Measurements from ENCODE around the gene MYO1E.

DNA sequence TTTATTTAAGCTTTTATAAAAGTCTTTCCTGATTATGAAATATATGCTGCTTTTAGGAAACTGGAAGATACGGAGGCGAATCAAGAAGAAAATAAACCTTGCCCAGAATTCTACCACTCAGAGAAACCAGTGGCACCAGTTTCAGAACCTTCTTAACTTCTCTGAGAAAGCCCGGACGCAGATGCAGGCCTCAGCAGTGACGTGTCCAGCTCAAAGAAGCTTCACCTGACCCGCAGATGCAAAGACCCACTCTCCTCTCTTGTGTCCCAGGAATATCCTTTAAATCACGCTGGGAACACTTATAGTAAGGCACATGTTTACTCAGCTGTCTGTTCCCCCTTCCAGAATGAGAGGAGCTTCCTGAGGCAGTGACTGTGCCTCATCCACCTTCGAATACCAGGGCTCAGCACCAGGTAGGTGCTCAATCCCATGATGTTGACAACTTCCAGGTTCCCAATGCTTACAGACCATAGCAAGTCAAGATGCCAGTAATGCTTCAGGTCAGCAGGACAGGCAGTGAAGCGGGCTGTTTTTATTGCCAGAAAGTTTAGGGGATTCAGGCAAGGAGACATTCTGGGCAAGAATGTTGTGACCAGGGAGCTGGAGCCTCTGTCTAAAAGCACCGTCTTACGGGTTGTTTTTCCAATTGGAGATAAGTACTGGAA, 205.9 kb downstream of the MYO1E start:
- TF ChIP-seq CTCF (IDR thresholded peaks at IDR 0.05), result no peak
- TF ChIP-seq POLR2A (IDR thresholded peaks at IDR 0.05), result no peak
